Fibroblast of skin of left quadriceps (primary cell): Measurements from ENCODE around the gene TSPAN8.
"Not testable (repeated sequence)": the region's sequence is repeated elsewhere in the genome, so short reads cannot be mapped to it uniquely, and the experiment has no call there.

Experiments
- DNase-seq, 2 experiments: peaks; one replicate each; pipeline ENCODE4 v3.0.0-alpha.2; 2013; ENCODE audit warnings: low read depth in 2 of 2

The TSPAN8 gene

GRCh38 chr12:71164166-71164565 lies 6.4 kb upstream of the TSPAN8 start:
- DNase-seq = no peak

- DNase-seq = no peak
These were observed 5.3 kb upstream of the TSPAN8 start for GRCh38 chr12:71162832-71163763.

- DNase-seq = no peak
These were observed 3.8 kb upstream of the TSPAN8 start for GRCh38 chr12:71161591-71161990.

- no peak for DNase-seq
These were observed 2.8 kb upstream of the TSPAN8 start for GRCh38 chr12:71160585-71160984.

GRCh38 chr12:71159878-71160277 lies 2.1 kb upstream of the TSPAN8 start:
- DNase-seq = no peak

GRCh38 chr12:71159264-71159663 lies 1.5 kb upstream of the TSPAN8 start:
- DNase-seq = no peak

- no peak for DNase-seq
These were observed 623 bp upstream of the TSPAN8 start for GRCh38 chr12:71158361-71158882.

- no peak for DNase-seq
These were observed 2.6 kb downstream of the TSPAN8 start for GRCh38 chr12:71155225-71155624.

GRCh38 chr12:71152851-71153250 lies 4.9 kb downstream of the TSPAN8 start:
- no peak for DNase-seq

GRCh38 chr12:71150041-71150440 lies 7.8 kb downstream of the TSPAN8 start:
- not testable (repeated sequence) for DNase-seq

- no peak for DNase-seq
These were observed 13.1 kb downstream of the TSPAN8 start for GRCh38 chr12:71144682-71145081.

GRCh38 chr12:71142956-71143355 lies 14.8 kb downstream of the TSPAN8 start:
- DNase-seq = no peak

GRCh38 chr12:71142016-71142415 lies 15.8 kb downstream of the TSPAN8 start:
- no peak for DNase-seq

- no peak for DNase-seq
These were observed 16.3 kb downstream of the TSPAN8 start for GRCh38 chr12:71141378-71141926.

- DNase-seq = no peak
These were observed 18.6 kb downstream of the TSPAN8 start for GRCh38 chr12:71139153-71139735.

- DNase-seq = no peak
These were observed 19.8 kb downstream of the TSPAN8 start for GRCh38 chr12:71138011-71138410.

- DNase-seq = no peak
These were observed 22.0 kb downstream of the TSPAN8 start for GRCh38 chr12:71135812-71136176.

- no peak for DNase-seq
These were observed 22.6 kb downstream of the TSPAN8 start for GRCh38 chr12:71135077-71135811.

GRCh38 chr12:71134405-71134804 lies 23.4 kb downstream of the TSPAN8 start:
- DNase-seq = no peak

GRCh38 chr12:71130521-71131069 lies 27.2 kb downstream of the TSPAN8 start:
- DNase-seq = no peak

- no peak for DNase-seq
These were observed 28.4 kb downstream of the TSPAN8 start for GRCh38 chr12:71129364-71129763.
